WERI-Rb-1 (cell line): ENCODE results near the gene GNA14.

Source experiments
- DNase-seq: peaks from one replicate; pipeline ENCODE4 v3.0.0-alpha.2; 2020
- H3K27ac ChIP-seq: fragments of 250-450 bp; sonication (Bioruptor Pico); 2 replicates; pipeline ENCODE4 v1.5.1; 2020; ENCODE audit warnings: mild to moderate bottlenecking, moderate library complexity
- H3K27me3 ChIP-seq: fragments of 250-450 bp; sonication (Bioruptor Pico); 2 replicates; pipeline ENCODE4 v1.5.1; 2021; ENCODE audit warnings: mild to moderate bottlenecking, low read depth, moderate library complexity; ENCODE audit not compliant: insufficient read depth, severe bottlenecking
- H3K36me3 ChIP-seq: fragments of 250-450 bp; sonication (Bioruptor Pico); 2 replicates; pipeline ENCODE4 v1.5.1; 2020; ENCODE audit warnings: mild to moderate bottlenecking, moderate library complexity
- H3K4me3 ChIP-seq: 2 replicates; pipeline ENCODE4 v1.5.1; 2011; ENCODE audit warnings: low read depth, mild to moderate bottlenecking, control low read depth, low read length
- H3K9me3 ChIP-seq: fragments of 250-450 bp; sonication (Bioruptor Pico); 2 replicates; pipeline ENCODE4 v1.5.1; 2021; ENCODE audit warnings: mild to moderate bottlenecking, moderate library complexity; ENCODE audit not compliant: severe bottlenecking
- TF ChIP-seq, protein P1 (sequence below): IDR thresholded peaks from 2 replicates; pipeline ENCODE4 v1.5.1; 2011; ENCODE audit warnings: low read depth, mild to moderate bottlenecking, control low read depth, inconsistent platforms, low read length

GNA14 gene

DNA sequence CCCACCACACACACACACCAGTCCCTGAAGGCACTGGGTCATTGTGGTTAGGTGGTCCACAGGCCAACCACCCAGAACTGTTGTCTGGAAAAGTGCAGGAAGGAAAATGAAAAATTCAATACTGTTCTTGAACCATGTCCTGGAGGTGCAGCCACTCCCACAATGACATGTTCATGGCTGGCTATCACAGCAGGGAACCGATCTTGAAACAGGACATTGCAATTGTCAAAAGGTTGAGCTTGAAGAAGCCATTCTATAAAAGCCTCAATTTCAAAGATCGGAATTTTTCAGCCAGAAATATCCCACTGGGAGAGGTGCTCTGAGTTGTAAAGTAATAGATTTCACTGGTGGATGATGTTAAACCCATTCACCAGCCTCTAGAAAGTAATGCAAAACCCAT is 218.2 kb downstream of the GNA14 start:
- TF ChIP-seq, protein P1, sequence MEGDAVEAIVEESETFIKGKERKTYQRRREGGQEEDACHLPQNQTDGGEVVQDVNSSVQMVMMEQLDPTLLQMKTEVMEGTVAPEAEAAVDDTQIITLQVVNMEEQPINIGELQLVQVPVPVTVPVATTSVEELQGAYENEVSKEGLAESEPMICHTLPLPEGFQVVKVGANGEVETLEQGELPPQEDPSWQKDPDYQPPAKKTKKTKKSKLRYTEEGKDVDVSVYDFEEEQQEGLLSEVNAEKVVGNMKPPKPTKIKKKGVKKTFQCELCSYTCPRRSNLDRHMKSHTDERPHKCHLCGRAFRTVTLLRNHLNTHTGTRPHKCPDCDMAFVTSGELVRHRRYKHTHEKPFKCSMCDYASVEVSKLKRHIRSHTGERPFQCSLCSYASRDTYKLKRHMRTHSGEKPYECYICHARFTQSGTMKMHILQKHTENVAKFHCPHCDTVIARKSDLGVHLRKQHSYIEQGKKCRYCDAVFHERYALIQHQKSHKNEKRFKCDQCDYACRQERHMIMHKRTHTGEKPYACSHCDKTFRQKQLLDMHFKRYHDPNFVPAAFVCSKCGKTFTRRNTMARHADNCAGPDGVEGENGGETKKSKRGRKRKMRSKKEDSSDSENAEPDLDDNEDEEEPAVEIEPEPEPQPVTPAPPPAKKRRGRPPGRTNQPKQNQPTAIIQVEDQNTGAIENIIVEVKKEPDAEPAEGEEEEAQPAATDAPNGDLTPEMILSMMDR: no peak
- Histone ChIP-seq H3K9me3 (no peaks in the 10 kb centered on the region), H3K27ac (no peak overlapping the region), H3K27me3 (no peaks in the 10 kb centered on the region), H3K4me3 (no peak overlapping the region), H3K36me3 (no peaks in the 10 kb centered on the region)
- DNase-seq: no peak

DNA sequence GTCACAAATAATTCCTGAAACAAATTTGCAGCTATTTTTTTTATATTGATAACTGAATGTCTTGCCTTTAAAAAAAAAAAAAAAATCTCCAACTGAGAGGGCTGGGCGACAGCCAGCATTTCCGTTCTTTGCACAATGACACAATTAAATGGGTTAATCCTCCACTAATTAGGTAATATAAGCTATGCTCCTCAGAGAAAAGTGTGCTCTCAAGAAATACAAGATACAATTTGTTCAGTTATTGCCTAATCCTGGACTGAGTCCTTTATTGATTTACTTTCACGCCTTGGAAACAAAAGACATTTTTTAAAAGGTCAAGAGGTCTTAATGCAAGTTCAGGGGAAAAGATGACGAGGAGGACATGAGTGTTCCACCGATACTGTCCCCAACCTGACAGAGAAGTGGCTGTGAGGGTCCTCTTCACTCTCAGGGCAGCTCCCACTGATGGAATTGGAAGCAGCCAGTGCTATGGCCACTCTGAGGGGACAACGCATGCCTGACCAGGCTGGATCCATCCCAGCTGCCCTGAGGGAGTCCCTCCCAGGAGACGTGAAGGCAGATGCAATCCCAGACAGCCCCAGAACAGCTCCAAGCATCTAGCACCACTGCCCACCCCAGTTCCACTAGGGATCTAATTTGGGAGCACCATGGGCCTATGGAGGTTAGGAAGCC is 220.7 kb downstream of the GNA14 start:
- no peak for DNase-seq
- Histone ChIP-seq H3K36me3 (no peaks in the 10 kb centered on the region), H3K4me3 (no peak overlapping the region), H3K27ac (no peak overlapping the region), H3K27me3 (no peaks in the 10 kb centered on the region), H3K9me3 (no peaks in the 10 kb centered on the region)
- TF ChIP-seq, protein P1: no peak

DNA sequence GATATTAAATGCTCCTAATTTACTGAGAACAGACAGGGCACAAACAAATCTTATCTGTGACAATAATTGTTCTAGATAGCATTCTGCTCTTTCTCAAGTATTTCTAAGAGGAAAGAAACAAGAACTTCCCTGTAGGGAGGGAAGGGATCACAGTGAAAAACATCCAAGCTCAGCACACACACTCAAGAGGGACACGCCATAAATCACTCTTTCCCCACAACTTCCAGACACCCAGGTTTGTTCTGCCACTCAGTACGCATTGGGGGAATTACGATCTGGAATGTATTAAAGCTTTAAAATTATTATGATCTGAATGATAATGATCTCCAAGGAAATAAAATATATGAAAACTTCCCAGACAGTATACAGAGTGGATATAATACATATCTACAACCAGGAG is 221.4 kb downstream of the GNA14 start:
- Histone ChIP-seq H3K4me3 (no peak overlapping the region), H3K27ac (no peak overlapping the region), H3K9me3 (no peaks in the 10 kb centered on the region), H3K36me3 (no peaks in the 10 kb centered on the region), H3K27me3 (no peaks in the 10 kb centered on the region)
- DNase-seq: no peak
- TF ChIP-seq, protein P1: no peak

DNA sequence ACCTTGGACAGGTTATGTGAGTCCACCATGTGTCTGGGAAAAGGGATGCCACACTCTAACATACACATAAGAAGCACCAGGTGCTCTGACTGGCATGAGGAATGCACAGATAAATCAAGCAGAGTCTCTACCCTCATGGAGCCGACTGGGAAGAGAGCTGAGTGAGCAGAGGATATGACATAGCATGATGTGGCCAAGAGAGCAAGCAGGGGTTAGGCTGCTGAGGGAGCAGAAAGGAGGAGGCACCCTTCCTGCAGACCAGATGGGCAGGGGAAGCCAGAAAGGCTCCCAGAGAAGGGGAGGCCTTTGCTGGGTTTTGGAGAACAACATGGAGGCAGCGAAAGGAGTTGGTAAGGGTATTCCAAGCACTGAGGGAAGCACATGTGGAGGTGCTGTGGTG is 223.1 kb downstream of the GNA14 start:
- no peaks in the 10 kb centered on the region for H3K9me3 ChIP-seq
- no peaks in the 10 kb centered on the region for H3K27me3 ChIP-seq
- no peaks in the 10 kb centered on the region for H3K36me3 ChIP-seq
- no peak overlapping the region for H3K4me3 ChIP-seq
- TF ChIP-seq, protein P1: no peak
- DNase-seq: no peak
- no peak overlapping the region for H3K27ac ChIP-seq

DNA sequence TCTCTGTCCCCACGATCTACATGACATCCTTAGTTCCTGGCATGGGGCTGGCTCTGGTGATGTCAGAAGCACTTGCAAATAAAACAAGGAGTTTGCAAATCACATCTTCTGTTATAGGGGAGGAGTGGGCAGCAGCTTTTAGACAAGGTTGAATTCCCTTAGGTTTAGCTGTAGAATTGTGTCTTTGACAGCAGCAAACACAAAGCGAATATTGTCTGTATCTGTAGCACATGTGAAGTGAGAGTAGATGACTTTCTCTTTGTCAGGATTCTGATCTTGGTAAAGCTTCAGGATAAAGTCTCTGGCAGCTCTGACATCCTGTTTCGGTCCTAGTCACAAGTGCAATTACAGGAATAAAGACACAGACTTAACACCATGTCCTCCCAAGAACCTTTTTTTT is 224.3 kb downstream of the GNA14 start:
- no peaks in the 10 kb centered on the region for H3K36me3 ChIP-seq
- no peaks in the 10 kb centered on the region for H3K27me3 ChIP-seq
- H3K27ac ChIP-seq: no peak overlapping the region
- no peak for DNase-seq
- H3K4me3 ChIP-seq: no peak overlapping the region
- H3K9me3 ChIP-seq: no peaks in the 10 kb centered on the region
- TF ChIP-seq, protein P1: no peak

DNA sequence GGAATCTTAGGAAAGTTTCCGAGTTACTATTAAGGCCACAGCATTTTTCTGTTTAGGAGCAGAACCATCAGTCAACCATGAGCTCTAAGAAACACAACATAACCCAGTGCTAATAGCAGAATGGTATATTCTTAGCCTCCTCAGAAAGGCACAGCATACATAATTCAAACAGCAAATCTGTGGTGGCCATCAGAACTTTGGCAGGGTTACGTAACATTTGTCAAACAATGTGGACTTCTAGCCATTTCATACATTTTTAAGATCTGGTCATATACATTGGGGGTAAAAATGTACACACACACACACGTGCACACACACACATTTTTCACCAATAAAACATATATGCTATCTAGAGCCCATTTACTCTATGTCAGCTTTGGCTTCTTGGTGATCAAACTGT is 225.2 kb downstream of the GNA14 start:
- DNase-seq: no peak
- no peaks in the 10 kb centered on the region for H3K36me3 ChIP-seq
- no peaks in the 10 kb centered on the region for H3K27me3 ChIP-seq
- TF ChIP-seq, protein P1: no peak
- no peaks in the 10 kb centered on the region for H3K9me3 ChIP-seq
- no peak overlapping the region for H3K4me3 ChIP-seq
- no peak overlapping the region for H3K27ac ChIP-seq
